K562 (cell line): ENCODE measurements around the gene ZBTB49. TPM values are rescaled to one million over a fixed set of nuclear protein-coding genes. Genes with fewer than 3 reads are reported as not detected.

Experiments
- CBFA2T2 ChIP-seq: fragments of 450-650 bp; conservative IDR thresholded peaks from 2 replicates; pipeline ENCODE4 v1.6.1; 2017; ENCODE audit warnings: mild to moderate bottlenecking
- EHMT2 ChIP-seq: fragments of 450-650 bp; IDR thresholded peaks from 2 replicates; pipeline ENCODE4 v1.6.1; 2018; ENCODE audit warnings: antibody characterized with exemption
- ETS2 ChIP-seq: IDR thresholded peaks from 2 replicates; pipeline ENCODE4 v1.6.1; 2016; ENCODE audit warnings: borderline replicate concordance, missing genetic modification characterization, mild to moderate bottlenecking, moderate library complexity, missing compliant biosample characterization; ENCODE audit not compliant: poor library complexity, severe bottlenecking
- FOXJ2 ChIP-seq: fragments of 200-800 bp; sonication (Bioruptor generic); IDR thresholded peaks from 2 replicates; pipeline ENCODE4 v1.6.1; 2016; ENCODE audit warnings: missing genetic modification characterization, missing compliant biosample characterization
- FOXJ3 ChIP-seq: sonication (generic); formaldehyde crosslinking; IDR thresholded peaks from 2 replicates; pipeline ENCODE4 v1.4.0; 2020; ENCODE audit warnings: mild to moderate bottlenecking, missing genetic modification reagents
- KLF10 ChIP-seq: fragments of 250-450 bp; sonication (Bioruptor Pico); IDR thresholded peaks from 2 replicates; pipeline ENCODE4 v1.6.1; 2021; ENCODE audit warnings: matching md5 sums
- KLF16 ChIP-seq: IDR thresholded peaks from 2 replicates; pipeline ENCODE4 v1.6.1; 2016; ENCODE audit warnings: antibody characterized with exemption
- NFE2 ChIP-seq: IDR thresholded peaks from 2 replicates; pipeline ENCODE4 v1.6.1; 2014; ENCODE audit warnings: antibody characterized with exemption, low read depth
- RBBP5 ChIP-seq: fragments of 200-600 bp; sonication (generic); IDR thresholded peaks from 2 replicates; pipeline ENCODE4 v1.6.1; 2012; ENCODE audit warnings: borderline replicate concordance, mild to moderate bottlenecking, low read length, control low read depth, inconsistent platforms; ENCODE audit not compliant: insufficient read depth, poor library complexity, severe bottlenecking
- RBM34 ChIP-seq: fragments of 200-400 bp; formaldehyde crosslinking; IDR thresholded peaks from 2 replicates; pipeline ENCODE4 v1.6.1; 2018; ENCODE audit warnings: low read length, borderline replicate concordance; ENCODE audit not compliant: insufficient read depth
- SRSF9 ChIP-seq: fragments of 200-400 bp; formaldehyde crosslinking; IDR thresholded peaks from 2 replicates; pipeline ENCODE4 v1.6.1; 2017; ENCODE audit warnings: low read depth, low read length, borderline replicate concordance
- U2AF2 ChIP-seq: fragments of 200-400 bp; formaldehyde crosslinking; optimal IDR thresholded peaks from 2 replicates; pipeline ENCODE3; 2017; ENCODE audit warnings: low read depth, mild to moderate bottlenecking, low read length
- polyA plus RNA-seq, 8 experiments: library from polyadenylated mRNA; depleted of rRNA in 4 of 8; stranded (reverse) in 5 of 8; unstranded in 3 of 8; fragments of >200 nt; fragmentation: Nextera tagmentation in 2 of 8; fragmentation: Illumina TruSeq in 1 of 8; extraction: Ambion mirVana in 2 of 8; extraction: Trizol in 1 of 8; gene quantifications; 2 replicates each; pipeline versions ENCODE4 v1.2.1 to v1.2.3, GENCODE V29; 2011 to 2014; ENCODE audit warnings: inconsistent platforms in 1 of 8, missing spikeins in 1 of 8
- total RNA-seq, 7 experiments: library from RNA; depleted of rRNA in 6 of 7; stranded (reverse); fragments of >200 nt in 6 of 7; fragmentation: Illumina TruSeq in 2 of 7; extraction: Trizol in 2 of 7; gene quantifications; 2 replicates each; pipeline versions ENCODE4 v1.2.1 to v1.2.3, GENCODE V29; 2011 to 2021; ENCODE audit warnings: low replicate concordance in 1 of 7
- TF ChIP-seq, protein P1 (sequence below): sonication (generic); formaldehyde crosslinking; IDR thresholded peaks from 2 replicates; pipeline ENCODE4 v1.8.0; 2023; ENCODE audit warnings: mild to moderate bottlenecking, missing genetic modification reagents
- TF ChIP-seq, protein P2 (sequence below), 2 experiments: fragments of 450-650 bp; IDR thresholded peaks; 2 replicates each; pipeline ENCODE4 v1.6.1; 2018; ENCODE audit warnings: mild to moderate bottlenecking in 2 of 2, low read depth in 1 of 2; ENCODE audit not compliant: partially characterized antibody in 2 of 2
- TF ChIP-seq, protein P3 (sequence below): fragments of 250-450 bp; sonication (Bioruptor Pico); IDR thresholded peaks from 2 replicates; pipeline ENCODE4 v1.8.0; 2021; ENCODE audit warnings: borderline replicate concordance, mild to moderate bottlenecking, moderate library complexity; ENCODE audit not compliant: poor library complexity, severe bottlenecking
- TF ChIP-seq, protein P4 (sequence below): fragments of 450-650 bp; IDR thresholded peaks from 2 replicates; pipeline ENCODE4 v1.7.0; 2016; ENCODE audit warnings: borderline replicate concordance

Gene ZBTB49
- total and polyA plus RNA-seq, 9 of the 15 experiments (the other 6 are each of a cell fraction or from before 2014, with no cell fraction given) = 0.49 to 8.0 (median 4.2) TPM

DNA sequence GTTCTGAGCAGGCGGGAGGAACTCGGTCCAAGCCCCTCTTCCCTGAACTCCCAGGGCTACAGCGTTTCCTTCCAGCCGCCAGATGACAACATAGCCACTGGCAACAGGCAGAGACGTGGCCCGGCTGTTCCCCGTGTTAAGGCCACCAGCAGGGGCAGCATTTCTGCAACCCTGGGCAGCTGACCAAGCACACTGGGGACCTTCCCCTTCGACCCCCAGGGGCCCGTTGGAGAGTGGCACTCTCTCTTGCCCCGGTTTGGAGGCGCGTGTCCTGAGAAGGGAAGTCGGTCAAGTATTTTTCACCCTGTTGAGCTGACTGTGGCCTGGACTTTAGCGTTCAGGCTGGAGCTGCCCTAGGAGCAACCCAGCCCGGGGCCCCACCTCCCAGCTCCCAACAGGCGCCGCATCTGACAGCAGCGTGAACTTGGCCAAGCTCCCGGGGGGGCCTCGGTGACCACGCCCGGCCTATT, 37.6 kb downstream of the ZBTB49 start (continued):
- TF ChIP-seq SRSF9 = no peak
- no peak for TF ChIP-seq U2AF2
- TF ChIP-seq, protein P1, sequence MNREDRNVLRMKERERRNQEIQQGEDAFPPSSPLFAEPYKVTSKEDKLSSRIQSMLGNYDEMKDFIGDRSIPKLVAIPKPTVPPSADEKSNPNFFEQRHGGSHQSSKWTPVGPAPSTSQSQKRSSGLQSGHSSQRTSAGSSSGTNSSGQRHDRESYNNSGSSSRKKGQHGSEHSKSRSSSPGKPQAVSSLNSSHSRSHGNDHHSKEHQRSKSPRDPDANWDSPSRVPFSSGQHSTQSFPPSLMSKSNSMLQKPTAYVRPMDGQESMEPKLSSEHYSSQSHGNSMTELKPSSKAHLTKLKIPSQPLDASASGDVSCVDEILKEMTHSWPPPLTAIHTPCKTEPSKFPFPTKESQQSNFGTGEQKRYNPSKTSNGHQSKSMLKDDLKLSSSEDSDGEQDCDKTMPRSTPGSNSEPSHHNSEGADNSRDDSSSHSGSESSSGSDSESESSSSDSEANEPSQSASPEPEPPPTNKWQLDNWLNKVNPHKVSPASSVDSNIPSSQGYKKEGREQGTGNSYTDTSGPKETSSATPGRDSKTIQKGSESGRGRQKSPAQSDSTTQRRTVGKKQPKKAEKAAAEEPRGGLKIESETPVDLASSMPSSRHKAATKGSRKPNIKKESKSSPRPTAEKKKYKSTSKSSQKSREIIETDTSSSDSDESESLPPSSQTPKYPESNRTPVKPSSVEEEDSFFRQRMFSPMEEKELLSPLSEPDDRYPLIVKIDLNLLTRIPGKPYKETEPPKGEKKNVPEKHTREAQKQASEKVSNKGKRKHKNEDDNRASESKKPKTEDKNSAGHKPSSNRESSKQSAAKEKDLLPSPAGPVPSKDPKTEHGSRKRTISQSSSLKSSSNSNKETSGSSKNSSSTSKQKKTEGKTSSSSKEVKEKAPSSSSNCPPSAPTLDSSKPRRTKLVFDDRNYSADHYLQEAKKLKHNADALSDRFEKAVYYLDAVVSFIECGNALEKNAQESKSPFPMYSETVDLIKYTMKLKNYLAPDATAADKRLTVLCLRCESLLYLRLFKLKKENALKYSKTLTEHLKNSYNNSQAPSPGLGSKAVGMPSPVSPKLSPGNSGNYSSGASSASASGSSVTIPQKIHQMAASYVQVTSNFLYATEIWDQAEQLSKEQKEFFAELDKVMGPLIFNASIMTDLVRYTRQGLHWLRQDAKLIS (CRISPR knock-in tag) = no peak
- no peak for TF ChIP-seq KLF16
- TF ChIP-seq KLF10 (CRISPR knock-in tag) = no peak
- no peak for TF ChIP-seq ETS2 (tag)
- TF ChIP-seq FOXJ2 (tag) = no peak
- TF ChIP-seq, protein P2, sequence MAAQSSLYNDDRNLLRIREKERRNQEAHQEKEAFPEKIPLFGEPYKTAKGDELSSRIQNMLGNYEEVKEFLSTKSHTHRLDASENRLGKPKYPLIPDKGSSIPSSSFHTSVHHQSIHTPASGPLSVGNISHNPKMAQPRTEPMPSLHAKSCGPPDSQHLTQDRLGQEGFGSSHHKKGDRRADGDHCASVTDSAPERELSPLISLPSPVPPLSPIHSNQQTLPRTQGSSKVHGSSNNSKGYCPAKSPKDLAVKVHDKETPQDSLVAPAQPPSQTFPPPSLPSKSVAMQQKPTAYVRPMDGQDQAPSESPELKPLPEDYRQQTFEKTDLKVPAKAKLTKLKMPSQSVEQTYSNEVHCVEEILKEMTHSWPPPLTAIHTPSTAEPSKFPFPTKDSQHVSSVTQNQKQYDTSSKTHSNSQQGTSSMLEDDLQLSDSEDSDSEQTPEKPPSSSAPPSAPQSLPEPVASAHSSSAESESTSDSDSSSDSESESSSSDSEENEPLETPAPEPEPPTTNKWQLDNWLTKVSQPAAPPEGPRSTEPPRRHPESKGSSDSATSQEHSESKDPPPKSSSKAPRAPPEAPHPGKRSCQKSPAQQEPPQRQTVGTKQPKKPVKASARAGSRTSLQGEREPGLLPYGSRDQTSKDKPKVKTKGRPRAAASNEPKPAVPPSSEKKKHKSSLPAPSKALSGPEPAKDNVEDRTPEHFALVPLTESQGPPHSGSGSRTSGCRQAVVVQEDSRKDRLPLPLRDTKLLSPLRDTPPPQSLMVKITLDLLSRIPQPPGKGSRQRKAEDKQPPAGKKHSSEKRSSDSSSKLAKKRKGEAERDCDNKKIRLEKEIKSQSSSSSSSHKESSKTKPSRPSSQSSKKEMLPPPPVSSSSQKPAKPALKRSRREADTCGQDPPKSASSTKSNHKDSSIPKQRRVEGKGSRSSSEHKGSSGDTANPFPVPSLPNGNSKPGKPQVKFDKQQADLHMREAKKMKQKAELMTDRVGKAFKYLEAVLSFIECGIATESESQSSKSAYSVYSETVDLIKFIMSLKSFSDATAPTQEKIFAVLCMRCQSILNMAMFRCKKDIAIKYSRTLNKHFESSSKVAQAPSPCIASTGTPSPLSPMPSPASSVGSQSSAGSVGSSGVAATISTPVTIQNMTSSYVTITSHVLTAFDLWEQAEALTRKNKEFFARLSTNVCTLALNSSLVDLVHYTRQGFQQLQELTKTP (IDR thresholded peaks at IDR 0.05; ENCODE audit: low read depth in 1 of 2, partially characterized antibody in 2 of 2) = no peak
- TF ChIP-seq RBM34 = no peak
- TF ChIP-seq, protein P3, sequence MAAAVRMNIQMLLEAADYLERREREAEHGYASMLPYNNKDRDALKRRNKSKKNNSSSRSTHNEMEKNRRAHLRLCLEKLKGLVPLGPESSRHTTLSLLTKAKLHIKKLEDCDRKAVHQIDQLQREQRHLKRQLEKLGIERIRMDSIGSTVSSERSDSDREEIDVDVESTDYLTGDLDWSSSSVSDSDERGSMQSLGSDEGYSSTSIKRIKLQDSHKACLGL (CRISPR knock-in tag) = no peak
- no peak for TF ChIP-seq EHMT2
- TF ChIP-seq NFE2 = no peak
- no peak for TF ChIP-seq CBFA2T2
- TF ChIP-seq FOXJ3 (CRISPR knock-in tag) = no peak
- TF ChIP-seq, protein P4, sequence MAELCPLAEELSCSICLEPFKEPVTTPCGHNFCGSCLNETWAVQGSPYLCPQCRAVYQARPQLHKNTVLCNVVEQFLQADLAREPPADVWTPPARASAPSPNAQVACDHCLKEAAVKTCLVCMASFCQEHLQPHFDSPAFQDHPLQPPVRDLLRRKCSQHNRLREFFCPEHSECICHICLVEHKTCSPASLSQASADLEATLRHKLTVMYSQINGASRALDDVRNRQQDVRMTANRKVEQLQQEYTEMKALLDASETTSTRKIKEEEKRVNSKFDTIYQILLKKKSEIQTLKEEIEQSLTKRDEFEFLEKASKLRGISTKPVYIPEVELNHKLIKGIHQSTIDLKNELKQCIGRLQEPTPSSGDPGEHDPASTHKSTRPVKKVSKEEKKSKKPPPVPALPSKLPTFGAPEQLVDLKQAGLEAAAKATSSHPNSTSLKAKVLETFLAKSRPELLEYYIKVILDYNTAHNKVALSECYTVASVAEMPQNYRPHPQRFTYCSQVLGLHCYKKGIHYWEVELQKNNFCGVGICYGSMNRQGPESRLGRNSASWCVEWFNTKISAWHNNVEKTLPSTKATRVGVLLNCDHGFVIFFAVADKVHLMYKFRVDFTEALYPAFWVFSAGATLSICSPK = no peak
- no peak for TF ChIP-seq RBBP5
